Stomach (tissue), 4 donors: Measurements from ENCODE around the gene OTULIN.

ENCODE experiments used
- EP300 ChIP-seq: sonication (generic); formaldehyde crosslinking; IDR thresholded peaks from one replicate; pipeline ENCODE4 v1.6.1; 2017; ENCODE audit warnings: antibody characterized with exemption
- POLR2A ChIP-seq, 4 donors: fragments of 450-650 bp; IDR thresholded peaks; one replicate each; pipeline ENCODE4 v1.6.1; 2016; ENCODE audit warnings: antibody characterized with exemption in 4 of 4, control low read depth in 2 of 4, mild to moderate bottlenecking in 1 of 4, moderate library complexity in 1 of 4
- POLR2AphosphoS5 ChIP-seq, 3 donors: sonication (generic); formaldehyde crosslinking; IDR thresholded peaks; one replicate each; pipeline ENCODE4 v1.6.1; 2016; ENCODE audit warnings: antibody characterized with exemption in 3 of 3

DNA sequence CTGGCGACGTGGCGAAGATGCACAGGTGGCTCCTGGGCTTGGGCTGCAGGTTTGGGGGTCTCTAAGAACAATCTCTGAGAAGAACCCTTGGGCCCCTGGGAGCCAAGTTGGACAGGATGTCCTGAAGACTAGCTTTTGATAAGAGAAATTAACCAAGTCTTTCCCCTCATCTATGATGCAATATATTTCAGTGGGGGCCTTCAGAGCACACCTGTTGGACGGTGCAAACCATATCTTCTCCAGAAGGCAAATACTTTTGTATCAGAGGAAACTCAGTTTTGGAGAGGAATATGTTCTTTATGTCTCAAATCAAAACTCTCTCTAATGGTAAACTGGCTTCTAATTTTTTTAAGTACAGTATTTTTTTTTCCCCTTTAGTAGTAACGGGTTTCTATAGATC lies 28.6 kb downstream of the OTULIN start:
- TF ChIP-seq EP300 (no peak), POLR2AphosphoS5 (IDR thresholded peaks at IDR 0.05) (no peak), POLR2A (IDR thresholded peaks at IDR 0.05) (no peak)
